ENCODE measurements around the gene SCNN1A.

GRCh38 chr12:6323340-6323994 lies 51.9 kb downstream of the SCNN1A start:
- peak in 5 of 6 experiments; percentile 34 to 80 (median 55) for TF ChIP-seq CTCF (IDR thresholded peaks at IDR 0.05)
- peak in 1 of 2 donors; percentile 8 for TF ChIP-seq POLR2A (IDR thresholded peaks at IDR 0.05)

All from thyroid gland (tissue), 4 donors.